HEK293 (cell line): Measurements from ENCODE around the gene PPP1R12C.

Experiments
- ZNF76 ChIP-seq: fragments of 450-650 bp; formaldehyde crosslinking; IDR thresholded peaks from 2 replicates; pipeline ENCODE4; 2016; ENCODE audit warnings: low read depth, missing biosample characterization, missing genetic modification characterization, borderline replicate concordance
- TF ChIP-seq, protein P1 (sequence below): fragments of 450-650 bp; formaldehyde crosslinking; IDR thresholded peaks from 2 replicates; pipeline ENCODE4 v1.5.1; 2016; ENCODE audit warnings: missing biosample characterization, missing genetic modification characterization
- TF ChIP-seq, protein P2 (sequence below): fragments of 450-650 bp; formaldehyde crosslinking; IDR thresholded peaks from 2 replicates; pipeline ENCODE4 v1.5.1; 2016; ENCODE audit warnings: missing biosample characterization, missing genetic modification characterization, low read depth

DNA sequence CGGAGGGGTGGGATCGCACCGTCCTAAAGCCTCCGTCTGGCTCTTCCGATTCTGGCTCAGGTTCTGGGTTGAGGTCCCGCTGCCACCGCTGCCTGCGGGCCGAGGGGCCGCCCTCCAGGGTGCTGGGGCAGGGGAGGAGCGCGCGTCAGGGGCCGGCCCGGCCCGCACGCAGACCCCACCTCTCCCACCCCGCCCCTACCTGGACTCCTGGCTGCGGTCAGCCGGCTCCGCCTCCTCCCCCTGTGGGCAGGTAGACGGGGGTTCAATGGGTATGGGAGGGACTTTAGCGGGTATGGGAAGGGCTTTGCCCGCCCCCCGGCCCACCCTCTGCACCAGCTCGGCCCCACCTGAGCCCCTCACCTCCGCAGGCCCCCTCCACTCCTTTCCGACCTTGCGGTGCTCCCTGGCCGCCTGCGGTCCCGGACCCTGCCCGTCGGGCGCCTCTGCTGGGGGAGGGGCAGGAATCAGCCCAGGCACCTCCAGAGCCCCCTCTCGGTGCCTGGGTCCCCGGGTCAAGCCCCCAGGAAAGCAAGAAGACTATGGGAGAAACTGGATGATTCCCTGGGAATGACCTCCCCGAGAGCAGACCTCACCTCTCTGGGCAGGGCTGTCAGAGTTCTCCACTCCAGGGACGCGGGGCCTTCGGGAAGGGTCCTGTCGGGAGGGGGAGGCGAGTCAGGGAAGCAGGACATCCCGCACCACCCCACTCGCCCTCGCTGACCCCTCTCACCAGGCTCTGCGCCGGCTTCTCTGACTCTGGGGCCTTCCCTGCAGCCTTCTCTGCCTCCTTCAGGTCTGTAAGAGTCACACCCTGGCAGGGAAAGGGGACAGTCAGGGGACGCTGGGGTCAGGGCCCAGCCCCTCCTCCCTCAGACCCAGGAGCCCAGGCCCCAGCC, 24.8 kb downstream of the PPP1R12C start:
- TF ChIP-seq, protein P1, sequence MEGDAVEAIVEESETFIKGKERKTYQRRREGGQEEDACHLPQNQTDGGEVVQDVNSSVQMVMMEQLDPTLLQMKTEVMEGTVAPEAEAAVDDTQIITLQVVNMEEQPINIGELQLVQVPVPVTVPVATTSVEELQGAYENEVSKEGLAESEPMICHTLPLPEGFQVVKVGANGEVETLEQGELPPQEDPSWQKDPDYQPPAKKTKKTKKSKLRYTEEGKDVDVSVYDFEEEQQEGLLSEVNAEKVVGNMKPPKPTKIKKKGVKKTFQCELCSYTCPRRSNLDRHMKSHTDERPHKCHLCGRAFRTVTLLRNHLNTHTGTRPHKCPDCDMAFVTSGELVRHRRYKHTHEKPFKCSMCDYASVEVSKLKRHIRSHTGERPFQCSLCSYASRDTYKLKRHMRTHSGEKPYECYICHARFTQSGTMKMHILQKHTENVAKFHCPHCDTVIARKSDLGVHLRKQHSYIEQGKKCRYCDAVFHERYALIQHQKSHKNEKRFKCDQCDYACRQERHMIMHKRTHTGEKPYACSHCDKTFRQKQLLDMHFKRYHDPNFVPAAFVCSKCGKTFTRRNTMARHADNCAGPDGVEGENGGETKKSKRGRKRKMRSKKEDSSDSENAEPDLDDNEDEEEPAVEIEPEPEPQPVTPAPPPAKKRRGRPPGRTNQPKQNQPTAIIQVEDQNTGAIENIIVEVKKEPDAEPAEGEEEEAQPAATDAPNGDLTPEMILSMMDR (tag by site-specific recombination): no peak
- no peak for TF ChIP-seq ZNF76
- TF ChIP-seq, protein P2, sequence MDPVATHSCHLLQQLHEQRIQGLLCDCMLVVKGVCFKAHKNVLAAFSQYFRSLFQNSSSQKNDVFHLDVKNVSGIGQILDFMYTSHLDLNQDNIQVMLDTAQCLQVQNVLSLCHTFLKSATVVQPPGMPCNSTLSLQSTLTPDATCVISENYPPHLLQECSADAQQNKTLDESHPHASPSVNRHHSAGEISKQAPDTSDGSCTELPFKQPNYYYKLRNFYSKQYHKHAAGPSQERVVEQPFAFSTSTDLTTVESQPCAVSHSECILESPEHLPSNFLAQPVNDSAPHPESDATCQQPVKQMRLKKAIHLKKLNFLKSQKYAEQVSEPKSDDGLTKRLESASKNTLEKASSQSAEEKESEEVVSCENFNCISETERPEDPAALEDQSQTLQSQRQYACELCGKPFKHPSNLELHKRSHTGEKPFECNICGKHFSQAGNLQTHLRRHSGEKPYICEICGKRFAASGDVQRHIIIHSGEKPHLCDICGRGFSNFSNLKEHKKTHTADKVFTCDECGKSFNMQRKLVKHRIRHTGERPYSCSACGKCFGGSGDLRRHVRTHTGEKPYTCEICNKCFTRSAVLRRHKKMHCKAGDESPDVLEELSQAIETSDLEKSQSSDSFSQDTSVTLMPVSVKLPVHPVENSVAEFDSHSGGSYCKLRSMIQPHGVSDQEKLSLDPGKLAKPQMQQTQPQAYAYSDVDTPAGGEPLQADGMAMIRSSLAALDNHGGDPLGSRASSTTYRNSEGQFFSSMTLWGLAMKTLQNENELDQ (tag by site-specific recombination): no peak
